Subcutaneous adipose tissue (tissue), 4 donors: ENCODE results near the gene IQGAP2. TPM values are rescaled to one million over a fixed set of nuclear protein-coding genes. Genes with fewer than 3 reads are reported as not detected.

Experiments
- total RNA-seq, 4 donors: library from RNA; depleted of rRNA; stranded (reverse); fragments of >200 nt; gene quantifications; one replicate each; pipeline ENCODE4 v1.1.0, GENCODE V29; 2016
- TF ChIP-seq, protein P1 (sequence below): fragments of 450-650 bp; IDR thresholded peaks from one replicate; pipeline ENCODE4 v1.5.1; 2016; ENCODE audit warnings: low read depth, mild to moderate bottlenecking, control low read depth, antibody characterized with exemption, moderate library complexity

The IQGAP2 gene
- total RNA-seq, 4 donors from 2014 or later, result 16.8 to 119 (median 57.0) TPM

- TF ChIP-seq, protein P1, sequence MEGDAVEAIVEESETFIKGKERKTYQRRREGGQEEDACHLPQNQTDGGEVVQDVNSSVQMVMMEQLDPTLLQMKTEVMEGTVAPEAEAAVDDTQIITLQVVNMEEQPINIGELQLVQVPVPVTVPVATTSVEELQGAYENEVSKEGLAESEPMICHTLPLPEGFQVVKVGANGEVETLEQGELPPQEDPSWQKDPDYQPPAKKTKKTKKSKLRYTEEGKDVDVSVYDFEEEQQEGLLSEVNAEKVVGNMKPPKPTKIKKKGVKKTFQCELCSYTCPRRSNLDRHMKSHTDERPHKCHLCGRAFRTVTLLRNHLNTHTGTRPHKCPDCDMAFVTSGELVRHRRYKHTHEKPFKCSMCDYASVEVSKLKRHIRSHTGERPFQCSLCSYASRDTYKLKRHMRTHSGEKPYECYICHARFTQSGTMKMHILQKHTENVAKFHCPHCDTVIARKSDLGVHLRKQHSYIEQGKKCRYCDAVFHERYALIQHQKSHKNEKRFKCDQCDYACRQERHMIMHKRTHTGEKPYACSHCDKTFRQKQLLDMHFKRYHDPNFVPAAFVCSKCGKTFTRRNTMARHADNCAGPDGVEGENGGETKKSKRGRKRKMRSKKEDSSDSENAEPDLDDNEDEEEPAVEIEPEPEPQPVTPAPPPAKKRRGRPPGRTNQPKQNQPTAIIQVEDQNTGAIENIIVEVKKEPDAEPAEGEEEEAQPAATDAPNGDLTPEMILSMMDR, result no peak
These were observed 198.4 kb downstream of the IQGAP2 start for GRCh38 chr5:76601470-76601869.

DNA sequence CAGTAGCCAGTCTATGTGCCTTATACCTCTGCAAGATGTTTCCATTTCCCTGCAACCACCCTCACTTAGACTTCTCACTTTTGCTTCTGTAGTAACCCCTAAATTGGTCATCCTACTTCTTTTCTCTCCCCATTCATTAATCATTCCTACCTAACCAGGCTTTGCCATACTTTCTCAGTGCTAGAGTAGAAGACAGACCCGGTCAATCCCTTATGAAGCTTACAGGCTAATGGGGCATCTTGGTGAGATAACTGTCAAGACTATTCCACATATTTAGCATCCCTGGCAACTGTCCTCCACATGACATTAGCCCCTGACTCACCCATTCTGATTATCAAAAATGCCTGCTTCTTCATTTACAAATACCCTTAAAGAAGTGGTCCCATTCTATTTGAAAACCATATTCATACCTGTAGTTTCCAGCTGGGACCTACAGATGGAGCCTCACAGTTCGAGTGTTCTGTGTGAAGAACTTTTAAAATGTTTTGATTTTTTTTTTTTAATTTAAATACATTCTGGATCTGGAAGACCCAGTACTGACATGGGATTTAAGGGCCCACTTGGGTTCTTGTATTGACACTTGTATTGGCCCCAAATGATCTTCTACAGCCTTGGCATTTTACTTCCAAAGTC lies 199.1 kb downstream of the IQGAP2 start:
- TF ChIP-seq, protein P1, result no peak

DNA sequence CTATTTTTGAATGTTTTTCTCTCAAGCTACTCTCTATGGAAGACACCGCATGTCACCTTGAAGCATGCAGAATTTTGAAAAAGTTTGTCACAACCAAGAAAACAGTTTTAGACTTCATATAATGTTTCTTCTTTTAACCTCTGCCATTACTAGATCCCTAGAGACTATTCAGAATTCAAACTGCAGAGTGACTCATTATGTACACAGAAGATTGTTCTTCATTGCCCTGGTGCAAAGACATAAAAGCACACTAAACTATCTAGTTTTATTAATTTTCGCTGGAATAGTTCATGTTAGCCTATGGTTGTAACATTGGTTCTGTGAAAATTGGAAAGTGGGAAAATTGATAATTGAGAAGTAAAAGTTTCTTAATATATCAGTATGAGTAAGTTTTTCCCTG lies 201.8 kb downstream of the IQGAP2 start:
- TF ChIP-seq, protein P1, result no peak

- TF ChIP-seq, protein P1, result no peak
These were observed 203.6 kb downstream of the IQGAP2 start for GRCh38 chr5:76606701-76607100.

DNA sequence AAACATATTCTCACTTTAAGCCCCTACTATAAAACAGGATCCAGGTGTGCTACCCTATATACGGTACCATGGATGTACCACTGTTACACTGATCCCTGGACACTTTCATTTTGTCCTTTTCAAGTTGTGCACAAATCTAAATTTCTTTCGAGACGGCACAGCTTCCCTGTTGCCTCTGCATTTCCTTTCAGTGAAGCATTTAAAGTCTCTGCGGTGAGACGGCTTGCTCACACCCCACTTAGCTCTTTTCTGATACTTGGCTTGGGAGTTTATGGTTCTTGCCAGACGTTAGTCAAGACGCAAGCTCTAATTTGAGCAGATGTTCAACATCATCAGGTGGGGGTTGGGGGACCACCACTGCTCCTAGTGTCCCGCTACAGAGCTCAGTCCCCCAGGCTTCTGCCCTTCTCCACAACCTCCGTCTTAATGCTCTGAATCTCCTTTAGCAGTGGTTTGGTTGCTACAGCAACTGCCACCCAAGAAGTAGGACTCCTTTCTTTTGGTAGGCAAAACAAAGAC lies 204.3 kb downstream of the IQGAP2 start:
- TF ChIP-seq, protein P1, result no peak

DNA sequence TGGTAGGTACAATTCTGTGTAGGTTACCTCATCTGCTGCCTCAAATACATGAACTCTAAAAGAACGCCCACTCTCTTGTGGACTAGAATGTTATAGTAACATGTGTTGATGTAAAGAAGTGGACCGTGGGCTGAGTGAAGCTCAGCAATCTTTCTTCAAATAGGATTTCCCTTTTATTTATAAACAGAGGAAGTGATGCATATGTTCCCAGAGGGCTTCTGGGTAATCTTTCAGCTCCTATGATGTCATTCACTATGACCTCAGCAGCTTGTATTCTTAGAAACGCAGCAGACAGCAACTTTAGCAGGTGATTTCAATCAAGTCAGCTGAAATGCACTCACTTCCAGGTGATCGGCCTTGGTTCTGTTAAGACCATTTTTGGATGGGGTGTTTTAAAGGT lies 205.7 kb downstream of the IQGAP2 start:
- TF ChIP-seq, protein P1, result no peak

GRCh38 chr5:76610196-76610595 lies 207.1 kb downstream of the IQGAP2 start:
- TF ChIP-seq, protein P1, result no peak
